Activated CD8-positive, alpha-beta memory T cell treated with anti-CD3 and anti-CD28 coated beads, Interleukin-2, amount 50 U/mL, for 1 hour (primary cell): ENCODE results near the gene CRABP2.

ENCODE experiments used
- DNase-seq: peaks from one replicate; pipeline ENCODE4 v3.0.0-alpha.2; 2020; ENCODE audit errors: extremely low read depth

CRABP2 gene

DNA sequence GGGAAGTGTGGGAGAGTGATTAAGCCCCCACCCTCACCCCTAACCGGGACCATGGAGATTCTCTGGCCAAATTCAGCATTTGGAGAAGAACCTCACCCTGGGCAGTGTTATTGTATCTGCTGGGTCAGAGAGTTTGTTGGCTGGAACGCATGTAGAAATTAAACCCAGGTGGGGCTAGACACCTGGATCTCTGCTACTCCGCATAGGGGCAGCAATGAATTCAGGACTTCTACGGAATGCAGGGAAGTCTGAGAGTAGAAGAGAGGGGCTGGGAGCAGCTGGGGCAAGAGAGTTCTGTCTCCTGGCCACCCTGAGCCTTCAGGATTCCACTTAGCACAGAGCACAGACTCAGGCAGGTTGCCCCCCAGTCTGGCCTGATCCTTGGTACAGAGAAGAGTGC is 3.6 kb upstream of the CRABP2 start:
- DNase-seq: no peak

GRCh38 chr1:156708218-156708661 is 2.9 kb upstream of the CRABP2 start:
- no peak for DNase-seq

DNA sequence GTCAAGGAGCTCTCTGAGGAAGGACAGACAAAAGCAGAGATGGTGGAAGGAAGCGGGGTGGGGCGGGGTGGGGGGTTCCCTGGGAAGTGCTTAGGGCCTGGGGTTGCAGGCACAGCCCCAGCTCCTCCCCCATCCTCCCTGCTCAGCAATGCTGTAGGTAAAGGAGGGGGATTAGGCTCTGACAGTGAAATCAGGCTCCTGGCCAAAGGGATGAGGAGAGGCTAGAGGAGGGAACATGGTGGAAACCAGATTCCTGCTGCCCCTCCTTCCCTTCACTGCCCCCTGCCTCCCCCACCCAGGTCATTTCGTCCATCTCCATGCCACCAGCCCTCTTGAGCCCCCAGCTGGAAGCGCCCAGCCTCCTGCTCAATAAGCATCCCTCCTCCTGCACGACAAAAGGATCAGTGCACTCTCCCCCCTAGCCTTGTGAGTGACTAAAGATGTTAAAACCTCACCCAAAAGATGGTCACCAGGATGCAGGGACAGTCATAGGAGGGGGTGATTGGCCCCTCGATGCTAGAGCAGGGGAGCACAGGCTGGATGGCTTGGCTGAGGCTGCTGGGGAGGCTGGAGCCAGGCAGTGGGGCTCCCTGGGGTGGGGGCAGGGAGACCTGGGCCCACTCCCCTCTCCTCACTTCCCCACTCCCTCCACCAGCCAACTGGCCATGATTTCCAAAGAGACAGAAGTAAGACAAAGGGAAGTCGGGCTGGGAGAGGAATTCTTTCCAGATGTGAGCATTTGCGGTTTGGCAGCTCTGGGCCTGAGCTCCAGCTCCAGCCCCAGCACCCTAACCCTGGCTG is 2.2 kb upstream of the CRABP2 start:
- DNase-seq: no peak

GRCh38 chr1:156706657-156707416 is 1.5 kb upstream of the CRABP2 start:
- no peak for DNase-seq

GRCh38 chr1:156705918-156706656 is 704 bp upstream of the CRABP2 start:
- peak; percentile 34 for DNase-seq

DNA sequence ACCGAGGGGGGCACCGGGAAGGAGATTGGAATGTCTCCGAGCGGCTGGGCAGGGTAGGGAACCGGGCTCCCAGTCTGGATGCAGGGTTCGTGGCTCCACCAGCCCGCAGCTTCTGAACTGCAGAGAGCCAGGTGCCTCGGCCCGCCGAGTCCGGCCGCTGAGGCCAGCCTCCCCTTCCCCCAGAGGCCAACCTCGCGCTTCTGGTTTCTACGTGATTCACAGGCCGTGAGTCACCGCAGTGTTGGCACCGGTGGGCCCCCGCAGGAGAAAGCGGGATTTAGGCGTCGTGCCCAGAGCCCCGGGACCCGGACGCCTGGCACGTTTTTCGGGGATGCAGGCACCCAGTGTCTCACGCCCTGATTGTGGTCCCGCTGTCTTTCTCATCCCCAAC is 458 bp downstream of the CRABP2 start:
- no peak for DNase-seq

GRCh38 chr1:156704166-156704711 is 1.1 kb downstream of the CRABP2 start:
- no peak for DNase-seq

DNA sequence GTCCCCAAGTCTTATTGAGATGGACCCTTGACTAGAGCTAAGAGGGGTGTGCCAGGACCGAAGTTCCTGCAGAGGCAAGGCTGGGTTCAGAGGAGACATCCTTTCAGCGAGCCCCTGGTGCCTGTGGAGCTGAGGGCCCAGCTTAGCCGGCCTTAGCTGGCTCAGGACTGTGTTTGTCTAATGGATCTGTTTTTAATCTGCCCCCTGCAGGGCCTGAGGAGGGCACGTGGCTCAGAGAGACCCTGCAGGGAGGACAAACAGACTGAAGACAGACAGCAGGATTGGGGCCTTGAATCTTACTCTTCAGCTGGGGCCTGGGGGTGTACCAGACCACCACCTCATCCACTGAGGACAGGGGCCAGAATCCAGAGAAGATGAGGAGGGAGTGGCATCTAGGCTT is 1.6 kb downstream of the CRABP2 start:
- DNase-seq: no peak

- no peak for DNase-seq
Observed at GRCh38 chr1:156703336-156703735, 2.0 kb downstream of the CRABP2 start.

GRCh38 chr1:156700736-156701531 is 4.4 kb downstream of the CRABP2 start:
- DNase-seq: no peak

DNA sequence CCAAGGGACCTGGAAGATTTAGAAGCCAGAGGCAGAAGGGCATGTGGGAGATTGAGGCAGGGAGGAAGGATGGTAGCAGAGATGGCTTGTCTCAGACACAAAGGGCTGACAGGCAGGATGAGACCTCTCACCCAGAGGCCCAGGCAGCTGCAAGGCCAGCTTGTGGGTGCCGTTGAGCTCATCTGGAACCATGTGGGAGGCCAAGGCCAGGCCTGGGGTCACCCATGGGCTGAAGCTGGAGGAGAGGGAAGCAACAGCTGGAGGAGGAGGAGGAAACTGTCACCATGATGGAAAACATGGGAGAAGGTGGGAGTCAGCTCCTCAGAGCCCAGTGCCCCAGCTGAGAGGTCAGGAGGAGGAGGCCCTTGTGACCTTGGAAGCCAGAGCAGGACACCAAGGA is 6.4 kb downstream of the CRABP2 start:
- DNase-seq: no peak

DNA sequence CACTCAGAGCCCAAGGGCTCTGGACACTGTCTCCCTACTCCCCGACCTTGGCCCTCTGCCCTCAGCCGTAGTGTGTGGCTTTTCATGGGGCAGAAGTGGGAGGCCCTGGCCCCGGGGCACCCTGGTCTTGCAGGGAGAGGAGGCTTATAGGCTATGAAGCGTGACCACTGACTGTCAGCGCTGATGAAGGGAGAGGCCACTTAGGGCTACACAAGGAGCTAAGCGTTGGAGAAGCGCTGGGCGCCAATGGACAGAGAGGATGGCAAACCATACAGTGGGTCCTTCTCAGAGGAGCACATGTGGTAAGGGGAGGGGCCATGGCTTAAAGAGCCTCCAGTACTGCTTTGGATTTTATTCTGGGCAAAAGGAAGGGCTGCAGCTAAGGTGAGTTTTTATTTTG is 7.9 kb downstream of the CRABP2 start:
- no peak for DNase-seq

- no peak for DNase-seq
Observed at GRCh38 chr1:156696755-156697154, 8.6 kb downstream of the CRABP2 start.

GRCh38 chr1:156694690-156694962 is 10.8 kb downstream of the CRABP2 start:
- DNase-seq: no peak

GRCh38 chr1:156693848-156694689 is 11.3 kb downstream of the CRABP2 start:
- DNase-seq: no peak

GRCh38 chr1:156692925-156693847 is 12.2 kb downstream of the CRABP2 start:
- DNase-seq: no peak

DNA sequence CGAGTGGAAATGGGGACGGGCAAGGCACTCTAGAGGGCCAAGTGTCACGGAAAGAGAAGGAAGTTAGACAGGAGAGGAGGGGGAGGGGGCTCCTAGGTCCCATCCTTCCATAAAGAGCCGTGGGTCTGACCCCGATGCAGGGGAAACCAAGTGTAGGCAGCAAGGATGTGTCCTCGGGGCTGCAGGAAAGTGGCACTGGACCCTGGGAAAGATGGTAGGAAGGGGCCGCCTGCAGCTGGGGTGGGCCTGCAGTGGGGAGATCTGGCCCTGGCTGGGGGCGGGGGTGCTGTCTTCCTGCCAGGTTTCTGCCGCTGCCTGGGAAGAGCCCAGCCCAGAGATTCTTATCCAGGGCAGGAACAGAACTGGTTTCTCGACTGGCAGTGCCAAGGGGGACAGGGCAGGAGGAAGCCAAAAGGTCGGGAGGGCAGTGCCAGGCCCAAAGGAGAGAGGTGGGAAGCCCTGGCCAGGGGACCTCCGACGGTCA is 12.9 kb downstream of the CRABP2 start:
- no peak for DNase-seq

- no peak for DNase-seq
Observed at GRCh38 chr1:156691665-156692440, 13.5 kb downstream of the CRABP2 start.

GRCh38 chr1:156691191-156691590 is 14.2 kb downstream of the CRABP2 start:
- no peak for DNase-seq
